Right atrium auricular region (tissue), 2 donors: ENCODE measurements around the gene PCBP3. TPM values are rescaled to one million over a fixed set of nuclear protein-coding genes. Genes with fewer than 3 reads are reported as not detected.

Source experiments
- DNase-seq: peaks from one replicate; pipeline ENCODE4 v3.0.0-alpha.2; 2019; ENCODE audit warnings: low spot score
- H3K27ac ChIP-seq, 2 donors: fragments of 200-600 bp; sonication (generic); 1 replicate in 1 of 2; 2 replicates in 1 of 2; pipeline ENCODE4 v1.5.1; 2016 to 2019
- H3K27me3 ChIP-seq, 2 donors: fragments of 200-600 bp; sonication (generic); one replicate each; pipeline versions ENCODE4 v1.5.1 to v1.6.0; 2017 to 2019
- H3K36me3 ChIP-seq: fragments of 200-600 bp; sonication (generic); one replicate; pipeline ENCODE4 v1.5.1; 2016
- H3K4me1 ChIP-seq, 2 donors: fragments of 200-600 bp; sonication (generic); one replicate each; pipeline versions ENCODE4 v1.5.1 to v1.6.0; 2017 to 2019
- H3K4me3 ChIP-seq, 2 donors: fragments of 200-600 bp; sonication (generic); 1 replicate in 1 of 2; 2 replicates in 1 of 2; pipeline ENCODE4 v1.5.1; 2017 to 2019; ENCODE audit warnings: mild to moderate bottlenecking in 1 of 2, moderate library complexity in 1 of 2
- H3K9me3 ChIP-seq, 2 donors: fragments of 200-600 bp; sonication (generic); one replicate each; pipeline ENCODE4 v1.5.1; 2019
- CTCF ChIP-seq, 2 donors: fragments of 200-600 bp; sonication (generic); IDR thresholded peaks; one replicate each; pipeline ENCODE4 v1.5.1; 2019; ENCODE audit warnings: antibody characterized with exemption in 2 of 2
- total RNA-seq, 2 donors: library from RNA; depleted of rRNA; stranded (reverse); fragments of >200 nt; gene quantifications; one replicate each; pipeline ENCODE4 v1.1.0, GENCODE V29; 2016

The PCBP3 gene
- total RNA-seq, 2 donors from 2014 or later, result 2.3 to 5.2 TPM

- TF ChIP-seq CTCF (IDR thresholded peaks at IDR 0.05), result no peak
- H3K9me3 ChIP-seq, result no peaks in the 10 kb centered on the region
- no peaks in the 10 kb centered on the region for H3K36me3 ChIP-seq
- no peaks in the 10 kb centered on the region for H3K4me1 ChIP-seq
- DNase-seq, result no peak
- H3K27ac ChIP-seq, result no peak overlapping the region
- H3K27me3 ChIP-seq, result no peaks in the 10 kb centered on the region
- no peak overlapping the region for H3K4me3 ChIP-seq
Measured at GRCh38 chr21:45724994-45725843, 81.7 kb downstream of the PCBP3 start.

- no peak overlapping the region for H3K4me3 ChIP-seq
- H3K36me3 ChIP-seq, result no peaks in the 10 kb centered on the region
- H3K9me3 ChIP-seq, result no peaks in the 10 kb centered on the region
- no peak for DNase-seq
- no peaks in the 10 kb centered on the region for H3K27me3 ChIP-seq
- H3K4me1 ChIP-seq, result no peaks in the 10 kb centered on the region
- no peak overlapping the region for H3K27ac ChIP-seq
- no peak for TF ChIP-seq CTCF (IDR thresholded peaks at IDR 0.05)
Measured at GRCh38 chr21:45725844-45726200, 82.3 kb downstream of the PCBP3 start.

- H3K9me3 ChIP-seq, result no peaks in the 10 kb centered on the region
- DNase-seq, result no peak
- no peak for TF ChIP-seq CTCF (IDR thresholded peaks at IDR 0.05)
Measured at GRCh38 chr21:45726438-45726837, 82.9 kb downstream of the PCBP3 start.

GRCh38 chr21:45727390-45727789, 83.9 kb downstream of the PCBP3 start:
- no peak for DNase-seq
- TF ChIP-seq CTCF (IDR thresholded peaks at IDR 0.05), result no peak
- Histone ChIP-seq H3K4me1 (no peaks in the 10 kb centered on the region), H3K9me3 (no peaks in the 10 kb centered on the region), H3K4me3 (no peak overlapping the region), H3K27ac (no peak overlapping the region), H3K36me3 (no peaks in the 10 kb centered on the region), H3K27me3 (no peaks in the 10 kb centered on the region)

More at GRCh38 chr21:45726438-45726837, 82.9 kb downstream of the PCBP3 start:
- no peak overlapping the region for H3K4me3 ChIP-seq
- no peaks in the 10 kb centered on the region for H3K27me3 ChIP-seq
- no peaks in the 10 kb centered on the region for H3K4me1 ChIP-seq
- no peaks in the 10 kb centered on the region for H3K36me3 ChIP-seq
- no peak overlapping the region for H3K27ac ChIP-seq

- no peaks in the 10 kb centered on the region for H3K9me3 ChIP-seq
- H3K4me3 ChIP-seq, result no peak overlapping the region
- no peak overlapping the region for H3K27ac ChIP-seq
- H3K27me3 ChIP-seq, result no peaks in the 10 kb centered on the region
- H3K36me3 ChIP-seq, result no peaks in the 10 kb centered on the region
- TF ChIP-seq CTCF (IDR thresholded peaks at IDR 0.05), result no peak
- DNase-seq, result no peak
- H3K4me1 ChIP-seq, result no peaks in the 10 kb centered on the region
Measured at GRCh38 chr21:45735259-45736000, 91.9 kb downstream of the PCBP3 start.
